Prostate gland (tissue), 2 donors: ENCODE data around the gene FOXS1.

ENCODE experiments used
- POLR2A ChIP-seq: fragments of 450-650 bp; IDR thresholded peaks from one replicate; pipeline ENCODE4 v1.6.1; 2016; ENCODE audit warnings: antibody characterized with exemption, mild to moderate bottlenecking
- TF ChIP-seq, protein P1 (sequence below), 4 experiments: fragments of 200-600 bp in 2 of 4; fragments of 450-650 bp in 2 of 4; sonication (generic) in 2 of 4; IDR thresholded peaks; 1 replicate in 3 of 4; 2 replicates in 1 of 4; pipeline ENCODE4 v1.5.1; 2016 to 2019; ENCODE audit warnings: antibody characterized with exemption in 4 of 4, mild to moderate bottlenecking in 2 of 4, moderate library complexity in 2 of 4

- TF ChIP-seq, protein P1, sequence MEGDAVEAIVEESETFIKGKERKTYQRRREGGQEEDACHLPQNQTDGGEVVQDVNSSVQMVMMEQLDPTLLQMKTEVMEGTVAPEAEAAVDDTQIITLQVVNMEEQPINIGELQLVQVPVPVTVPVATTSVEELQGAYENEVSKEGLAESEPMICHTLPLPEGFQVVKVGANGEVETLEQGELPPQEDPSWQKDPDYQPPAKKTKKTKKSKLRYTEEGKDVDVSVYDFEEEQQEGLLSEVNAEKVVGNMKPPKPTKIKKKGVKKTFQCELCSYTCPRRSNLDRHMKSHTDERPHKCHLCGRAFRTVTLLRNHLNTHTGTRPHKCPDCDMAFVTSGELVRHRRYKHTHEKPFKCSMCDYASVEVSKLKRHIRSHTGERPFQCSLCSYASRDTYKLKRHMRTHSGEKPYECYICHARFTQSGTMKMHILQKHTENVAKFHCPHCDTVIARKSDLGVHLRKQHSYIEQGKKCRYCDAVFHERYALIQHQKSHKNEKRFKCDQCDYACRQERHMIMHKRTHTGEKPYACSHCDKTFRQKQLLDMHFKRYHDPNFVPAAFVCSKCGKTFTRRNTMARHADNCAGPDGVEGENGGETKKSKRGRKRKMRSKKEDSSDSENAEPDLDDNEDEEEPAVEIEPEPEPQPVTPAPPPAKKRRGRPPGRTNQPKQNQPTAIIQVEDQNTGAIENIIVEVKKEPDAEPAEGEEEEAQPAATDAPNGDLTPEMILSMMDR (IDR thresholded peaks at IDR 0.05), result peak; percentile 93 to 98 (median 96)
- TF ChIP-seq POLR2A, result no peak
Measured at GRCh38 chr20:31822421-31823330, 22.7 kb downstream of the FOXS1 start.
